Measurements from ENCODE around the gene COMMD9. TPM values are rescaled to one million over a fixed set of nuclear protein-coding genes. Genes with fewer than 3 reads are reported as not detected.

The COMMD9 gene
- total RNA-seq, 2 experiments from 2014 or later = 33.6 to 34.6 TPM

DNA sequence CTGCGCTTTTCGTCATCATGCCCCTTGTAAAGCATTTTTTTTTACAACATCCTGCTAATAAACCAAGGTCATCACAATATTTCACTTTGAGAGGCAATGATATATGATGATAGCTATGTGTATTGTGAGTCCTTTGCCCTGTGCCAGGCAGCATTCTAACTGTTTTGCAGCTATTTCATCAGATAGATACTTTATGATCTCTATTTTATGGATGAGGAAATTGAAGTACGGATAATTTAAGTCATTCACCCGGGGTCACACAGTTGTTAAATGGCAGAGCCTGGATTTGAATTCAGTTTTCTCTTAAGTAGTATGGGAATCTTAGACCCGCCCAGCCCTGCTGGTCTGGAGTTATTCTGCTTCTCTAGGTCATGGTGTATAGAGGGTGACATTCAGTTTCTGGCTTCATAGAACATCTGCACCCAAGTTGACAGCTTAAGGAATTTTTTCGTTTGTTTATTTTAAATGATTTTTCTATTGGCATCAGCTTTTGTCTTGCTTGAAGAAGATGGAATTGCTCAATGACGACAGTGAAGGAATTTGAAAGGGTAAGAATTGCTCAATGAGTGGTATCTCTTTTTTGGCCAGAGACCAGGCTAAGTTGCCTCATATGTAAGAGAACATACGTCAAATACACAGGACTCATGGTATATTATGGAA, 7.8 kb upstream of the COMMD9 start:
- no peak for TF ChIP-seq CTCF (IDR thresholded peaks at IDR 0.05)
- Mint-ChIP-seq H3K9me3 (no peaks in the 10 kb centered on the region), H3K27ac (no peak overlapping the region), H3K4me1 (ENCODE audit: low read depth) (no peaks in the 10 kb centered on the region), H3K36me3 (ENCODE audit: low read depth) (no peaks in the 10 kb centered on the region), H3K27me3 (no peaks in the 10 kb centered on the region), H3K4me3 (no peak overlapping the region)
- intact Hi-C loops (cut with DNase I, micrococcal nuclease) = loop anchor here in 1 of 2 experiments (10.0 kb wide), 2 partner anchors 448 to 1862 kb away; partner anchors contain the start of gene CAT
- ATAC-seq (ENCODE audit: poor library complexity) (no peak), DNase-seq (no peak)
- ChIA-PET CTCF (no interaction called here), POLR2A (no interaction called here)
- no peaks in the 10 kb centered on the region for H3K36me3 ChIP-seq (ENCODE audit: insufficient read depth, low read length)
- H3K27ac ChIP-seq (ENCODE audit: low read depth in 1 of 2, low read length in 2 of 2) = no peak overlapping the region
- no peaks in the 10 kb centered on the region for H3K4me1 ChIP-seq (ENCODE audit: insufficient read depth, low read length)
- no peaks in the 10 kb centered on the region for H3K9me3 ChIP-seq (ENCODE audit: control insufficient read depth in 1 of 2, insufficient read depth in 1 of 2, low read length in 2 of 2)
- no peak overlapping the region for H3K4me3 ChIP-seq (ENCODE audit: low read length)
- no peaks in the 10 kb centered on the region for H3K27me3 ChIP-seq (ENCODE audit: control insufficient read depth in 1 of 2, insufficient read depth in 2 of 2, low read length in 2 of 2)

- Mint-ChIP-seq H3K27ac (no peak within 1 kb of the TSS), H3K36me3 (ENCODE audit: low read depth) (no peaks in the 10 kb centered on the region), H3K4me3 (no peak within 1 kb of the TSS), H3K4me1 (ENCODE audit: low read depth) (no peaks in the 10 kb centered on the region), H3K27me3 (no peaks in the 10 kb centered on the region), H3K9me3 (no peaks in the 10 kb centered on the region)
- Histone ChIP-seq H3K4me3 (ENCODE audit: low read length) (no peak within 1 kb of the TSS), H3K27me3 (ENCODE audit: control insufficient read depth in 1 of 2, insufficient read depth in 2 of 2, low read length in 2 of 2) (no peaks in the 10 kb centered on the region), H3K9me3 (ENCODE audit: control insufficient read depth in 1 of 2, insufficient read depth in 1 of 2, low read length in 2 of 2) (no peaks in the 10 kb centered on the region), H3K4me1 (ENCODE audit: insufficient read depth, low read length) (no peaks in the 10 kb centered on the region), H3K27ac (ENCODE audit: low read depth in 1 of 2, low read length in 2 of 2) (no peak within 1 kb of the TSS), H3K36me3 (ENCODE audit: insufficient read depth, low read length) (no peaks in the 10 kb centered on the region)
- TF ChIP-seq CTCF (IDR thresholded peaks at IDR 0.05) = no peak
- ATAC-seq (ENCODE audit: poor library complexity) (no peak), DNase-seq (no peak)
- intact Hi-C loops (cut with DNase I, micrococcal nuclease) = loop anchor here in 1 of 2 experiments (10.0 kb wide), 2 partner anchors 449 to 1861 kb away; partner anchors contain the start of gene CAT
- ChIA-PET POLR2A (no interaction called here), CTCF (interaction anchor here (1.1 kb wide), 1 partner anchor 451 kb away, joined by 3 read pairs; no protein-coding TSS in a partner anchor)
Observed at GRCh38 chr11:36295926-36296325, 6.7 kb upstream of the COMMD9 start, which contains the start of gene PRR5L. TSS of gene PRR5L (plus strand) at chr11:36296288. CDS start at chr11:36401122, 104,834 bp downstream.

- Histone ChIP-seq H3K27me3 (ENCODE audit: control insufficient read depth in 1 of 2, insufficient read depth in 2 of 2, low read length in 2 of 2) (no peaks in the 10 kb centered on the region), H3K4me1 (ENCODE audit: insufficient read depth, low read length) (peaks cover 11% of the 10 kb centered on the region), H3K27ac (ENCODE audit: low read depth in 1 of 2, low read length in 2 of 2) (no peak overlapping the region), H3K4me3 (ENCODE audit: low read length) (no peak overlapping the region), H3K9me3 (ENCODE audit: control insufficient read depth in 1 of 2, insufficient read depth in 1 of 2, low read length in 2 of 2) (no peaks in the 10 kb centered on the region), H3K36me3 (ENCODE audit: insufficient read depth, low read length) (no peaks in the 10 kb centered on the region)
- DNase-seq (peak in 4 of 14 experiments; percentile 9 to 71 (median 66)), ATAC-seq (ENCODE audit: poor library complexity) (no peak)
- H3K36me3 Mint-ChIP-seq (ENCODE audit: low read depth) = peaks cover 6% of the 10 kb centered on the region
- intact Hi-C loops (cut with DNase I, micrococcal nuclease) = loop anchor here (1.0 to 10.0 kb wide), 7 partner anchors 186 to 1858 kb away; partner anchors contain the start of genes CAT (in 1 of the 2), TRAF6 (in 1 of the 2) and TRIM44 (in 1 of the 2)
- no peak overlapping the region for H3K27ac Mint-ChIP-seq
- ChIA-PET POLR2A (interaction anchor here (1.3 to 1.8 kb wide), 2 partner anchors 199 to 218 kb away, joined by 4 read pairs; partner anchors contain the start of gene TRAF6), CTCF (interaction anchor here (0.7 to 2.3 kb wide), 11 partner anchors 8 to 455 kb away, joined by 3 to 15 read pairs (median 4); partner anchors contain the start of gene TRAF6)
- H3K4me3 Mint-ChIP-seq = no peak overlapping the region
- H3K9me3 Mint-ChIP-seq = no peaks in the 10 kb centered on the region
- no peaks in the 10 kb centered on the region for H3K27me3 Mint-ChIP-seq
- peaks cover 26% of the 10 kb centered on the region for H3K4me1 Mint-ChIP-seq (ENCODE audit: low read depth)
- peak; percentile 34 for TF ChIP-seq CTCF (IDR thresholded peaks at IDR 0.05)
Observed at GRCh38 chr11:36292311-36292722, 3.1 kb upstream of the COMMD9 start.
